Measurements from ENCODE around the gene FAM161A.

DNA sequence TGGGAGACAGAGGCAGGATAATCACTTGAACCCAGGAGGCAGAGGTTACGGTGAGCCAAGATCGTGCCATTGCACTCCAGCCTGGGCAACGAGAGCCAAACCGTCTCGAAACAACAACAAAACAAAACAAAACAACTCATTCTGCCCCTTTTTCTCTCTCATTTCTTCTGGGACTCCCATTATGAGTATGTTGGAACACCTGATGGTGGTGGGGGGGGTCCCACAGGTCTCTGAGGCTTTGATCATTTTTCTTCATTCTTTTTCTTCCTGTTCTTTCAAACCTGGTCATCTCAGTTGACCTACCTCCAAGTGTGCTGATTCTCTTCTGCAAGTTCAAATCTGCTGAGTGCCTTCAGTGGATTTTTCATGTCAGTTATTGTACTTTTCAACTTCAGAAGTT is 8.2 kb upstream of the FAM161A start:
- TF ChIP-seq, protein P1, sequence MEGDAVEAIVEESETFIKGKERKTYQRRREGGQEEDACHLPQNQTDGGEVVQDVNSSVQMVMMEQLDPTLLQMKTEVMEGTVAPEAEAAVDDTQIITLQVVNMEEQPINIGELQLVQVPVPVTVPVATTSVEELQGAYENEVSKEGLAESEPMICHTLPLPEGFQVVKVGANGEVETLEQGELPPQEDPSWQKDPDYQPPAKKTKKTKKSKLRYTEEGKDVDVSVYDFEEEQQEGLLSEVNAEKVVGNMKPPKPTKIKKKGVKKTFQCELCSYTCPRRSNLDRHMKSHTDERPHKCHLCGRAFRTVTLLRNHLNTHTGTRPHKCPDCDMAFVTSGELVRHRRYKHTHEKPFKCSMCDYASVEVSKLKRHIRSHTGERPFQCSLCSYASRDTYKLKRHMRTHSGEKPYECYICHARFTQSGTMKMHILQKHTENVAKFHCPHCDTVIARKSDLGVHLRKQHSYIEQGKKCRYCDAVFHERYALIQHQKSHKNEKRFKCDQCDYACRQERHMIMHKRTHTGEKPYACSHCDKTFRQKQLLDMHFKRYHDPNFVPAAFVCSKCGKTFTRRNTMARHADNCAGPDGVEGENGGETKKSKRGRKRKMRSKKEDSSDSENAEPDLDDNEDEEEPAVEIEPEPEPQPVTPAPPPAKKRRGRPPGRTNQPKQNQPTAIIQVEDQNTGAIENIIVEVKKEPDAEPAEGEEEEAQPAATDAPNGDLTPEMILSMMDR (IDR thresholded peaks at IDR 0.05): no peak
- no peak for TF ChIP-seq TCF7L2 (IDR thresholded peaks at IDR 0.05; ENCODE audit: low read depth, low read length)
- TF ChIP-seq, protein P2, sequence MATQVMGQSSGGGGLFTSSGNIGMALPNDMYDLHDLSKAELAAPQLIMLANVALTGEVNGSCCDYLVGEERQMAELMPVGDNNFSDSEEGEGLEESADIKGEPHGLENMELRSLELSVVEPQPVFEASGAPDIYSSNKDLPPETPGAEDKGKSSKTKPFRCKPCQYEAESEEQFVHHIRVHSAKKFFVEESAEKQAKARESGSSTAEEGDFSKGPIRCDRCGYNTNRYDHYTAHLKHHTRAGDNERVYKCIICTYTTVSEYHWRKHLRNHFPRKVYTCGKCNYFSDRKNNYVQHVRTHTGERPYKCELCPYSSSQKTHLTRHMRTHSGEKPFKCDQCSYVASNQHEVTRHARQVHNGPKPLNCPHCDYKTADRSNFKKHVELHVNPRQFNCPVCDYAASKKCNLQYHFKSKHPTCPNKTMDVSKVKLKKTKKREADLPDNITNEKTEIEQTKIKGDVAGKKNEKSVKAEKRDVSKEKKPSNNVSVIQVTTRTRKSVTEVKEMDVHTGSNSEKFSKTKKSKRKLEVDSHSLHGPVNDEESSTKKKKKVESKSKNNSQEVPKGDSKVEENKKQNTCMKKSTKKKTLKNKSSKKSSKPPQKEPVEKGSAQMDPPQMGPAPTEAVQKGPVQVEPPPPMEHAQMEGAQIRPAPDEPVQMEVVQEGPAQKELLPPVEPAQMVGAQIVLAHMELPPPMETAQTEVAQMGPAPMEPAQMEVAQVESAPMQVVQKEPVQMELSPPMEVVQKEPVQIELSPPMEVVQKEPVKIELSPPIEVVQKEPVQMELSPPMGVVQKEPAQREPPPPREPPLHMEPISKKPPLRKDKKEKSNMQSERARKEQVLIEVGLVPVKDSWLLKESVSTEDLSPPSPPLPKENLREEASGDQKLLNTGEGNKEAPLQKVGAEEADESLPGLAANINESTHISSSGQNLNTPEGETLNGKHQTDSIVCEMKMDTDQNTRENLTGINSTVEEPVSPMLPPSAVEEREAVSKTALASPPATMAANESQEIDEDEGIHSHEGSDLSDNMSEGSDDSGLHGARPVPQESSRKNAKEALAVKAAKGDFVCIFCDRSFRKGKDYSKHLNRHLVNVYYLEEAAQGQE (IDR thresholded peaks at IDR 0.05; ENCODE audit: insufficient read depth in 1 of 2, low read depth in 2 of 2, low read length in 1 of 2): no peak
